ENCODE data around the gene PTPRCAP.
"Not testable (repeated sequence)": the region's sequence is repeated elsewhere in the genome, so short reads cannot be mapped to it uniquely, and the experiment has no call there.

Gene PTPRCAP

GRCh38 chr11:67468456-67468758 lies 30.9 kb upstream of the PTPRCAP start:
- Histone ChIP-seq H3K27me3 (ENCODE audit: insufficient read depth, low read depth) (no peaks in the 10 kb centered on the region), H3K36me3 (ENCODE audit: insufficient read depth) (no peaks in the 10 kb centered on the region), H2AFZ (ENCODE audit: low read depth) (peak overlapping the region; percentile 67; the same call in 1 of the 2 replicates), H3K27ac (no peak overlapping the region), H3K4me3 (IDR thresholded peaks at IDR 0.05; ENCODE audit: insufficient read depth, low read depth, low read length) (no peak overlapping the region), H3K4me1 (ENCODE audit: low read depth, poor library complexity, severe bottlenecking) (peaks cover 22% of the 10 kb centered on the region), H3K9ac (peak overlapping the region; percentile 41; the same call in 1 of the 2 replicates), H4K20me1 (ENCODE audit: insufficient read depth) (no peaks in the 10 kb centered on the region), H3K79me2 (ENCODE audit: insufficient read depth, low read depth) (no peaks in the 10 kb centered on the region), H3K4me2 (peak overlapping the region; percentile 84)
- no peak for TF ChIP-seq CTCF (conservative IDR thresholded peaks at IDR 0.05; ENCODE audit: low read depth, low read length)

GRCh38 chr11:67468056-67468455 lies 30.6 kb upstream of the PTPRCAP start:
- no peak for TF ChIP-seq CTCF (conservative IDR thresholded peaks at IDR 0.05; ENCODE audit: low read depth, low read length)
- H3K36me3 ChIP-seq (ENCODE audit: insufficient read depth): no peaks in the 10 kb centered on the region
- no peaks in the 10 kb centered on the region for H4K20me1 ChIP-seq (ENCODE audit: insufficient read depth)
- peaks cover 22% of the 10 kb centered on the region for H3K4me1 ChIP-seq (ENCODE audit: low read depth, poor library complexity, severe bottlenecking)
- H3K27ac ChIP-seq: no peak overlapping the region
- peak overlapping the region; percentile 84; the same call in 1 of the 2 replicates for H3K4me2 ChIP-seq
- H2AFZ ChIP-seq (ENCODE audit: low read depth): no peak overlapping the region
- H3K4me3 ChIP-seq (IDR thresholded peaks at IDR 0.05; ENCODE audit: insufficient read depth, low read depth, low read length): no peak overlapping the region
- H3K9ac ChIP-seq: no peak overlapping the region
- no peaks in the 10 kb centered on the region for H3K27me3 ChIP-seq (ENCODE audit: insufficient read depth, low read depth)
- no peaks in the 10 kb centered on the region for H3K79me2 ChIP-seq (ENCODE audit: insufficient read depth, low read depth)

GRCh38 chr11:67466962-67467771 lies 29.7 kb upstream of the PTPRCAP start:
- Histone ChIP-seq H3K79me2 (ENCODE audit: insufficient read depth, low read depth) (no peaks in the 10 kb centered on the region), H3K27ac (no peak overlapping the region), H3K4me2 (no peak overlapping the region), H2AFZ (ENCODE audit: low read depth) (no peak overlapping the region), H3K4me3 (IDR thresholded peaks at IDR 0.05; ENCODE audit: insufficient read depth, low read depth, low read length) (no peak overlapping the region), H3K36me3 (ENCODE audit: insufficient read depth) (no peaks in the 10 kb centered on the region), H4K20me1 (ENCODE audit: insufficient read depth) (no peaks in the 10 kb centered on the region), H3K27me3 (ENCODE audit: insufficient read depth, low read depth) (no peaks in the 10 kb centered on the region), H3K4me1 (ENCODE audit: low read depth, poor library complexity, severe bottlenecking) (peaks cover 22% of the 10 kb centered on the region), H3K9ac (no peak overlapping the region)
- no peak for TF ChIP-seq CTCF (conservative IDR thresholded peaks at IDR 0.05; ENCODE audit: low read depth, low read length)

DNA sequence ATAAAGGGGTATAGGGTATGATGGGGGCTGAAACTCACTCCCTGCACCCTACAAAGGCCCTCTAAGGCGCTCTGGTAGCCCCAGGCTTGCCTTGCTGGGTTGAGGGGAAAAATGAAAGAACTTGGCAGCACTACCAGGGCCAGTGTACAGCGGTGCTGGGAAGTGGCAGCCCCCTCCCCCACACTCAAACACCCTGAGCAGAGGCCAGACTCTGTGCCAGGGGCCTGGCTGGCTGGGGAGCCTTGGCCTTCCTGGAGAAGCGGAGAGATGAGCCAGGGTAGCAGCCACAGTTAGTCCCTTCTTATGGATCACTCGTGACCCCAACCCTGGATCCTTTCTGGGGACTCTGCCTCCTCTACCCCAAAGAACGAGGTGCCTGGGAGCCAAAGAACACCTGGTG lies 28.9 kb upstream of the PTPRCAP start:
- Histone ChIP-seq H3K4me2 (no peak overlapping the region), H3K4me3 (IDR thresholded peaks at IDR 0.05; ENCODE audit: insufficient read depth, low read depth, low read length) (no peak overlapping the region), H4K20me1 (ENCODE audit: insufficient read depth) (no peaks in the 10 kb centered on the region), H3K79me2 (ENCODE audit: insufficient read depth, low read depth) (no peaks in the 10 kb centered on the region), H2AFZ (ENCODE audit: low read depth) (no peak overlapping the region), H3K36me3 (ENCODE audit: insufficient read depth) (no peaks in the 10 kb centered on the region), H3K27ac (no peak overlapping the region), H3K4me1 (ENCODE audit: low read depth, poor library complexity, severe bottlenecking) (peaks cover 22% of the 10 kb centered on the region), H3K27me3 (ENCODE audit: insufficient read depth, low read depth) (no peaks in the 10 kb centered on the region), H3K9ac (no peak overlapping the region)
- TF ChIP-seq CTCF (conservative IDR thresholded peaks at IDR 0.05; ENCODE audit: low read depth, low read length): no peak

- not testable (repeated sequence) for H3K79me2 ChIP-seq (ENCODE audit: insufficient read depth, low read depth); H3K27ac ChIP-seq; H3K4me3 ChIP-seq (IDR thresholded peaks at IDR 0.05; ENCODE audit: insufficient read depth, low read depth, low read length); H4K20me1 ChIP-seq (ENCODE audit: insufficient read depth); H3K36me3 ChIP-seq (ENCODE audit: insufficient read depth); H2AFZ ChIP-seq (ENCODE audit: low read depth); H3K27me3 ChIP-seq (ENCODE audit: insufficient read depth, low read depth)
- Histone ChIP-seq H3K4me1 (ENCODE audit: low read depth, poor library complexity, severe bottlenecking) (peaks cover 22% of the 10 kb centered on the region), H3K9ac (peak overlapping the region; percentile 74; the same call in 1 of the 2 replicates), H3K4me2 (peak overlapping the region; percentile 71)
Measured at GRCh38 chr11:67465530-67465929, 28.0 kb upstream of the PTPRCAP start.

Measured in KMS-11 (cell line).